H1 (cell line): ENCODE data around the gene OPA3. TPM values are rescaled to one million over a fixed set of nuclear protein-coding genes. Genes with fewer than 3 reads are reported as not detected.

Experiments
- CTCF ChIA-PET: fragments of 300-600 bp; sonication (Branson Sonifier 250); formaldehyde crosslinking; loops from one replicate; lab custom pipeline; 2021; ENCODE audit not compliant: partially characterized antibody; lab: Charles Lee
- POLR2A ChIA-PET: fragments of 300-600 bp; sonication (Branson Sonifier 250); formaldehyde crosslinking; loops from one replicate; lab custom pipeline; 2021; ENCODE audit warnings: inconsistent platforms; ENCODE audit not compliant: partially characterized antibody; lab: Charles Lee
- DNase-seq, 2 experiments: peaks; one replicate each; pipeline versions ENCODE4 v3.0.0 to v3.0.0-alpha.2; 2010 to 2022; ENCODE audit warnings: low spot score in 2 of 2, low read depth in 1 of 2, mixed read lengths in 1 of 2
- FAIRE-seq: peaks from 2 replicates; lab custom pipeline; 2011; peaks lifted over from hg19 to GRCh38; lab: Jason Lieb, UNC
- H2AFZ ChIP-seq: 2 replicates; pipeline ENCODE4 v1.8.1; 2012; ENCODE audit warnings: low read length, inconsistent platforms
- H2AK5ac ChIP-seq: 2 replicates; pipeline ENCODE4 v1.6.1; 2013; ENCODE audit warnings: low read depth, low read length
- H2BK120ac ChIP-seq: replicated peaks from 2 replicates; pipeline ENCODE3; 2013; ENCODE audit warnings: low read depth, low read length, inconsistent platforms
- H2BK12ac ChIP-seq: 2 replicates; pipeline ENCODE4 v1.6.1; 2013; ENCODE audit warnings: low read depth, low read length
- H2BK15ac ChIP-seq: 2 replicates; pipeline ENCODE4 v1.6.1; 2013; ENCODE audit warnings: low read length
- H2BK20ac ChIP-seq: 2 replicates; pipeline ENCODE4 v1.6.1; 2013; ENCODE audit warnings: low read length
- H2BK5ac ChIP-seq: 2 replicates; pipeline ENCODE4 v1.6.1; 2013; ENCODE audit warnings: low read depth, low read length
- H3K14ac ChIP-seq: 2 replicates; pipeline ENCODE4 v1.6.1; 2013; ENCODE audit warnings: inconsistent platforms; ENCODE audit not compliant: insufficient read length
- H3K18ac ChIP-seq: 2 replicates; pipeline ENCODE4 v1.6.1; 2013; ENCODE audit warnings: low read length; ENCODE audit errors: extremely low read depth
- H3K23ac ChIP-seq: 2 replicates; pipeline ENCODE4 v1.6.1; 2013; ENCODE audit warnings: inconsistent platforms; ENCODE audit not compliant: insufficient read length
- H3K23me2 ChIP-seq: 2 replicates; pipeline ENCODE4 v1.6.1; 2013; ENCODE audit warnings: low read depth, low read length
- H3K27ac ChIP-seq: 2 replicates; pipeline ENCODE4 v1.6.1; 2011; ENCODE audit warnings: low read depth, low read length, inconsistent platforms
- H3K27me3 ChIP-seq, 4 experiments: replicated peaks in 1 of 4; 1 replicate in 1 of 4; 2 replicates in 3 of 4; pipeline versions ENCODE4 v1.6.1 to v1.8.1; 2011 to 2013; ENCODE audit warnings: low read length in 3 of 4, mild to moderate bottlenecking in 3 of 4, inconsistent platforms in 2 of 4, mixed read lengths in 2 of 4, moderate library complexity in 1 of 4; ENCODE audit not compliant: control insufficient read depth in 3 of 4, insufficient read depth in 3 of 4; ENCODE audit errors: extremely low read depth in 1 of 4
- H3K36me3 ChIP-seq, 4 experiments: 2 replicates each; pipeline versions ENCODE4 v1.6.1 to v1.8.1; 2011 to 2013; ENCODE audit warnings: mild to moderate bottlenecking in 4 of 4, low read length in 3 of 4, moderate library complexity in 2 of 4, control low read depth in 1 of 4, inconsistent platforms in 1 of 4; ENCODE audit not compliant: insufficient read depth in 4 of 4, control insufficient read depth in 2 of 4
- H3K4ac ChIP-seq: replicated peaks from 2 replicates; pipeline ENCODE3; 2013; ENCODE audit warnings: low read length, low read depth, mixed read lengths, inconsistent platforms; ENCODE audit not compliant: insufficient read length
- H3K4me1 ChIP-seq, 4 experiments: replicated peaks in 1 of 4; 1 replicate in 1 of 4; 2 replicates in 3 of 4; pipeline versions ENCODE4 v1.6.1 to v1.8.1; 2011 to 2013; ENCODE audit warnings: low read length in 3 of 4, inconsistent platforms in 2 of 4, mixed read lengths in 1 of 4; ENCODE audit not compliant: insufficient read depth in 4 of 4, control insufficient read depth in 3 of 4
- H3K4me2 ChIP-seq, 2 experiments: 2 replicates each; pipeline versions ENCODE4 v1.6.1 to v1.8.1; 2011 to 2013; ENCODE audit warnings: low read depth in 2 of 2, low read length in 2 of 2, control low read depth in 1 of 2, inconsistent platforms in 1 of 2, mild to moderate bottlenecking in 1 of 2; ENCODE audit not compliant: insufficient read depth in 1 of 2
- H3K4me3 ChIP-seq, 4 experiments: fragments of 200-600, 300-600 bp in 1 of 4; sonication (generic), shearing (Covaris generic), sonication (Bioruptor Twin) in 1 of 4; 2 replicates each; pipeline versions ENCODE4 v1.5.1 to v1.8.1; 2011 to 2016; ENCODE audit warnings: low read length in 4 of 4, low read depth in 3 of 4, control low read depth in 2 of 4, inconsistent platforms in 2 of 4, mild to moderate bottlenecking in 2 of 4, mixed read lengths in 1 of 4, moderate library complexity in 1 of 4; ENCODE audit not compliant: insufficient read depth in 2 of 4; ENCODE audit errors: extremely low read depth in 1 of 4
- H3K56ac ChIP-seq: replicated peaks from 2 replicates; pipeline ENCODE3; 2013; ENCODE audit warnings: low read depth, mild to moderate bottlenecking, mixed read lengths, low read length, inconsistent platforms; ENCODE audit not compliant: insufficient read length
- H3K79me1 ChIP-seq: 2 replicates; pipeline ENCODE4 v1.6.1; 2013; ENCODE audit warnings: low read depth, low read length, control low read depth
- H3K79me2 ChIP-seq, 2 experiments: 2 replicates each; pipeline versions ENCODE4 v1.6.1 to v1.8.1; 2012 to 2013; ENCODE audit warnings: low read length in 2 of 2, mild to moderate bottlenecking in 2 of 2, inconsistent platforms in 1 of 2; ENCODE audit not compliant: insufficient read depth in 2 of 2, control insufficient read depth in 1 of 2
- H3K9ac ChIP-seq, 4 experiments: replicated peaks in 1 of 4; 1 replicate in 1 of 4; 2 replicates in 3 of 4; pipeline versions ENCODE4 v1.6.1 to v1.8.1; 2011 to 2013; ENCODE audit warnings: low read depth in 3 of 4, low read length in 3 of 4, control low read depth in 2 of 4, mild to moderate bottlenecking in 2 of 4, moderate library complexity in 2 of 4, inconsistent platforms in 1 of 4; ENCODE audit errors: extremely low read depth in 1 of 4
- H3K9me3 ChIP-seq, 2 experiments: 2 replicates each; pipeline versions ENCODE4 v1.6.1 to v1.8.1; 2012 to 2013; ENCODE audit warnings: mild to moderate bottlenecking in 2 of 2, moderate library complexity in 2 of 2, control low read depth in 1 of 2, inconsistent platforms in 1 of 2, low read depth in 1 of 2, low read length in 1 of 2, mixed read lengths in 1 of 2; ENCODE audit not compliant: insufficient read depth in 2 of 2
- H4K20me1 ChIP-seq, 2 experiments: replicated peaks in 1 of 2; 2 replicates each; pipeline versions ENCODE3 to v1.8.1; 2011 to 2013; ENCODE audit warnings: inconsistent platforms in 2 of 2, low read length in 2 of 2, mild to moderate bottlenecking in 1 of 2; ENCODE audit not compliant: insufficient read depth in 2 of 2, control insufficient read depth in 1 of 2
- H4K5ac ChIP-seq: 2 replicates; pipeline ENCODE4 v1.6.1; 2013; ENCODE audit warnings: low read length, low read depth, mixed read lengths, inconsistent platforms; ENCODE audit not compliant: insufficient read length
- H4K8ac ChIP-seq: 2 replicates; pipeline ENCODE4 v1.8.0; 2013; ENCODE audit warnings: mild to moderate bottlenecking, moderate library complexity, low read length, inconsistent platforms; ENCODE audit not compliant: insufficient read depth; ENCODE audit errors: extremely low read depth
- H4K91ac ChIP-seq: replicated peaks from 2 replicates; pipeline ENCODE3; 2013; ENCODE audit warnings: low read length, mixed read lengths, inconsistent platforms; ENCODE audit not compliant: insufficient read length
- ZNF274 ChIP-seq: IDR thresholded peaks from 2 replicates; pipeline ENCODE4 v1.7.0; 2012; ENCODE audit warnings: low read length, borderline replicate concordance; ENCODE audit errors: extremely low read depth
- WGBS, 2 experiments: shearing (Covaris generic) in 1 of 2; methylation state at CpG; one replicate each; pipeline versions ENCODE4 v1.1.6 to v1.1.7; 2013 to 2015; ENCODE audit warnings: low lambda C conversion rate in 2 of 2, mixed read lengths in 2 of 2, inconsistent platforms in 1 of 2, low coverage in 1 of 2, missing lambda C conversion rate in 1 of 2; ENCODE audit not compliant: insufficient replicate concordance in 2 of 2, insufficient coverage in 1 of 2, insufficient read length in 1 of 2; ENCODE audit errors: extremely low coverage in 1 of 2, missing lambda C conversion rate in 1 of 2; 5-methylcytosine and 5-hydroxymethylcytosine counted together
- polyA plus RNA-seq, 7 experiments: library from polyadenylated mRNA; depleted of rRNA in 3 of 7; stranded (reverse) in 5 of 7; unstranded in 2 of 7; fragments of >200 nt in 5 of 7; fragments of 200-250 nt in 2 of 7; gene quantifications; 1 replicate in 5 of 7; 2 replicates in 1 of 7; 4 replicates in 1 of 7; pipeline versions ENCODE4 v1.2.1 to v1.2.3, GENCODE V29; 2011 to 2013; ENCODE audit warnings: missing spikeins in 2 of 7, mixed read lengths in 2 of 7
- total RNA-seq: library from RNA; stranded (reverse); fragmentation: NEBNext Ultra II Directional; extraction: Animal tissue kit (Norgen Biotek cat#: 25700); gene quantifications from 2 replicates; pipeline ENCODE4 v1.2.1, GENCODE V29; 2021

Gene OPA3
- total and polyA plus RNA-seq, 2 of the 8 experiments (the other 6 are each of a cell fraction or from before 2014, with no cell fraction given) = 12.5 to 14.5 TPM

DNA sequence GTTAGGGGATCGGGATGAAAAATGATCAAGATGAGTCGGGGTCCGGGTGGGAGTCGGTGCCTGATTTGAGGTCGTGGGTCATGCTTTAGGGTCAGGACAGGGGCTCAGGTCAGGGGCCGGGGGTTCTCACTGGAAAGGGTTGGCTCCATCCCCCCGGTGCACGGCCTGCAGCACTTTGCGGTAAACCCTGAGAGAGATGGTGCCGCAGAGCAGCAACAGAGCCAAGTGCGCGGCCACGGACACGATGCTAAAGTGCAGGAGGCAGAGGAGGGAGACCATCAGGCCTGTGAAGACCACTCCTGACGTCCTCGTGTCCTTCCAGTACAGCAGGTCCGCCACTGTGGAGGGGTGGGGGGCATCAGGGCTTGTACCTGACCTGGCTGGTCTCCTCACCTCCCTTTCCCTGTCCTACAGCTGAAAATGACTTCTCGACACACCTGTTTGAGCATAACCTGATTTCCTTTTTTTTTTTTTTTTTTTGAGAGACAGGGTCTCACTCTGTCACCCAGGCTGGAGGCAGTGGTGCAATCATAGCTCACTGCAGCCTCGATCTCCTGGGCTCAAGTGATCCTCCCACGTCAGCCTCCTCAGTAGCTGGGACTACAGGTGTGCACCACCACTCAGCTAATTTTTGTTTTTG is 95.3 kb downstream of the OPA3 start:
- Histone ChIP-seq H3K14ac (no peak overlapping the region), H3K27me3 (no peaks in the 10 kb centered on the region), H2AFZ (no peak overlapping the region), H3K9ac (no peak overlapping the region), H3K18ac (no peak overlapping the region), H3K27ac (no peak overlapping the region), H4K20me1 (peaks cover 0 to 4% of the 10 kb centered on the region in 2 experiments), H3K4ac (no peak overlapping the region), H3K4me3 (no peak overlapping the region), H2AK5ac (no peak overlapping the region), H3K23ac (no peak overlapping the region), H2BK5ac (no peak overlapping the region), H2BK120ac (no peak overlapping the region), H3K79me1 (no peaks in the 10 kb centered on the region), H3K56ac (no peak overlapping the region), H3K79me2 (no peaks in the 10 kb centered on the region), H4K8ac (no peak overlapping the region), H3K9me3 (no peaks in the 10 kb centered on the region), H3K36me3 (no peaks in the 10 kb centered on the region; a peak in 1 of 8 replicates), H2BK20ac (no peak overlapping the region), H2BK15ac (no peak overlapping the region; the same call in 1 of the 2 replicates), H4K91ac (no peak overlapping the region), H3K4me1 (peaks cover 0 to 3% (median under 1%) of the 10 kb centered on the region in 4 experiments; a peak in 1 of 7 replicates), H2BK12ac (no peak overlapping the region), H3K4me2 (no peak overlapping the region), H3K23me2 (no peaks in the 10 kb centered on the region; the same call in 1 of the 2 replicates), H4K5ac (no peak overlapping the region)
- DNase-seq (no peak), FAIRE-seq (no peak)
- 93 to 100% methylated on average over 1 to 17 of the region's 20 CpGs for WGBS, 2 experiments
- CTCF ChIA-PET = interaction anchor here (0.8 to 32.9 kb wide), 8 partner anchors 10 to 69 kb away, joined by 3 to 760 read pairs (median 4); partner anchors contain the start of gene ERCC1
- TF ChIP-seq ZNF274 = no peak
- POLR2A ChIA-PET = interaction anchor here (1.7 kb wide), 1 partner anchor 10 kb away, joined by 5 read pairs; no protein-coding TSS in a partner anchor
